GM12878 (cell line): ENCODE measurements around the gene FAM47E. TPM values are rescaled to one million over a fixed set of nuclear protein-coding genes. Genes with fewer than 3 reads are reported as not detected.

ENCODE experiments used
- ATAC-seq: fragments of 200-7000 bp; cut with Tn5 transposase; 3 replicates; pipeline ENCODE4 v1.9.1; 2020; ENCODE audit warnings: mild to moderate bottlenecking, moderate library complexity
- BruUV-seq: library from RNA; stranded (reverse); fragments of 400-500 nt; replicated peaks from 2 replicates; lab custom pipeline; 2021; lab: Mats Ljungman, UMichigan
- CTCF ChIA-PET: fragments of 300-600 bp; sonication (Branson Sonifier 250); formaldehyde crosslinking; extraction: SDS; loops from one replicate; lab custom pipeline; 2021; ENCODE audit warnings: inconsistent platforms; lab: Yijun Ruan, JAX
- POLR2A ChIA-PET: fragments of 350-600 bp; formaldehyde crosslinking; extraction: SDS; loops from one replicate; lab custom pipeline; 2021; ENCODE audit warnings: inconsistent platforms; lab: Charles Lee
- RAD21 ChIA-PET: fragments of 300-600 bp; sonication (Branson Sonifier 250); formaldehyde crosslinking; loops from one replicate; lab custom pipeline; 2023; ENCODE audit warnings: antibody characterized with exemption; ENCODE audit not compliant: unreplicated experiment; lab: Charles Lee
- SMC1A ChIA-PET: fragments of 300-600 bp; sonication (Branson Sonifier 250); formaldehyde crosslinking; loops from one replicate; lab custom pipeline; 2023; ENCODE audit not compliant: unreplicated experiment, uncharacterized antibody; lab: Charles Lee
- DNase-seq: peaks from one replicate; pipeline ENCODE4 v3.0.0-alpha.2; 2011; ENCODE audit warnings: low read depth, low spot score
- FAIRE-seq: peaks from 3 replicates; lab custom pipeline; 2011; peaks lifted over from hg19 to GRCh38; lab: Jason Lieb, UNC
- H2AFZ ChIP-seq: 2 replicates; pipeline ENCODE4 v1.6.0; 2011; ENCODE audit warnings: low read depth, low read length, control low read depth; ENCODE audit not compliant: control insufficient read depth
- H3K27ac ChIP-seq: 2 replicates; pipeline ENCODE4 v1.5.1; 2011; ENCODE audit warnings: control low read depth; ENCODE audit not compliant: control insufficient read depth, insufficient read depth
- H3K27me3 ChIP-seq, 2 experiments: replicated peaks in 1 of 2; 2 replicates each; pipeline versions ENCODE4 v1.6.0 to v1.6.1; 2011; ENCODE audit warnings: low read length in 1 of 2; ENCODE audit not compliant: control insufficient read depth in 2 of 2, insufficient read depth in 2 of 2
- H3K36me3 ChIP-seq, 2 experiments: 2 replicates each; pipeline ENCODE4 v1.5.1; 2011; ENCODE audit warnings: low read length in 1 of 2; ENCODE audit not compliant: control insufficient read depth in 2 of 2, insufficient read depth in 2 of 2
- H3K4me1 ChIP-seq: 2 replicates; pipeline ENCODE4 v1.6.1; 2011; ENCODE audit warnings: mild to moderate bottlenecking, low read length, moderate library complexity, mixed read lengths; ENCODE audit not compliant: control insufficient read depth, insufficient read depth
- H3K4me2 ChIP-seq: 2 replicates; pipeline ENCODE4 v1.6.0; 2011; ENCODE audit warnings: control low read depth; ENCODE audit not compliant: control insufficient read depth, insufficient read depth
- H3K4me3 ChIP-seq: fragments of 200-600 bp; sonication (generic); 2 replicates; pipeline ENCODE4 v1.5.1; 2016
- H3K79me2 ChIP-seq: 2 replicates; pipeline ENCODE4 v1.6.0; 2011; ENCODE audit warnings: low read length; ENCODE audit not compliant: control insufficient read depth, insufficient read depth
- H3K9ac ChIP-seq: 2 replicates; pipeline ENCODE4 v1.8.0; 2011; ENCODE audit warnings: low read length, control low read depth, mixed read lengths; ENCODE audit not compliant: control insufficient read depth, insufficient read depth
- H3K9me3 ChIP-seq: replicated peaks from 3 replicates; pipeline ENCODE4 v1.5.1; 2011; ENCODE audit warnings: mild to moderate bottlenecking, low read length; ENCODE audit not compliant: control insufficient read depth, insufficient read depth
- H4K20me1 ChIP-seq: 2 replicates; pipeline ENCODE4 v1.6.0; 2011; ENCODE audit not compliant: control insufficient read depth, insufficient read depth
- BCL3 ChIP-seq: IDR thresholded peaks from 2 replicates; pipeline ENCODE4 v1.6.1; 2011; ENCODE audit warnings: borderline replicate concordance, low read depth, mild to moderate bottlenecking, moderate library complexity, low read length; ENCODE audit not compliant: insufficient read depth, poor library complexity, severe bottlenecking
- CUX1 ChIP-seq: IDR thresholded peaks from 2 replicates; pipeline ENCODE4 v1.6.1; 2012; ENCODE audit warnings: improper control_type of control experiment, low read depth, low read length; ENCODE audit not compliant: insufficient replicate concordance
- EZH2 ChIP-seq: IDR thresholded peaks from 2 replicates; pipeline ENCODE4 v1.6.1; 2012; ENCODE audit warnings: low read depth, mild to moderate bottlenecking, control low read depth, inconsistent platforms, low read length, borderline replicate concordance; ENCODE audit not compliant: control insufficient read depth
- IRF4 ChIP-seq: IDR thresholded peaks from 2 replicates; pipeline ENCODE4 v1.6.1; 2011; ENCODE audit warnings: low read depth, low read length
- MEF2B ChIP-seq: fragments of 450-650 bp; IDR thresholded peaks from 2 replicates; pipeline ENCODE4 v1.6.1; 2018; ENCODE audit warnings: mild to moderate bottlenecking, moderate library complexity; ENCODE audit not compliant: partially characterized antibody, poor library complexity, severe bottlenecking
- MTA3 ChIP-seq: IDR thresholded peaks from 2 replicates; pipeline ENCODE4 v1.6.1; 2012; ENCODE audit warnings: low read length, inconsistent platforms, borderline replicate concordance
- NRF1 ChIP-seq: conservative IDR thresholded peaks from 2 replicates; pipeline ENCODE4 v1.6.1; 2011; ENCODE audit warnings: mild to moderate bottlenecking, low read depth, low read length, improper control_type of control experiment
- PML ChIP-seq: IDR thresholded peaks from 2 replicates; pipeline ENCODE4 v1.6.1; 2012; ENCODE audit warnings: low read length, inconsistent platforms
- RCOR1 ChIP-seq: conservative IDR thresholded peaks from 2 replicates; pipeline ENCODE4 v1.6.1; 2012; ENCODE audit warnings: low read depth, low read length, improper control_type of control experiment
- RELA ChIP-seq: fragments of 450-650 bp; IDR thresholded peaks from 2 replicates; pipeline ENCODE4 v1.8.0; 2014; ENCODE audit warnings: borderline replicate concordance; ENCODE audit not compliant: partially characterized antibody
- RUNX3 ChIP-seq: IDR thresholded peaks from 2 replicates; pipeline ENCODE4 v1.6.1; 2012; ENCODE audit warnings: low read length, inconsistent platforms
- SIN3A ChIP-seq: IDR thresholded peaks from 2 replicates; pipeline ENCODE4 v1.6.1; 2012; ENCODE audit warnings: low read depth, low read length, improper control_type of control experiment
- SMC3 ChIP-seq: IDR thresholded peaks from 2 replicates; pipeline ENCODE4 v1.6.1; 2011; ENCODE audit warnings: low read length, improper control_type of control experiment, borderline replicate concordance
- SP1 ChIP-seq: IDR thresholded peaks from one replicate; pipeline ENCODE4 v1.6.1; 2011; ENCODE audit warnings: low read depth, low read length
- SUZ12 ChIP-seq: fragments of 200-600 bp; sonication (generic); IDR thresholded peaks from one replicate; pipeline ENCODE4 v1.6.1; 2018; ENCODE audit warnings: antibody characterized with exemption, mild to moderate bottlenecking; ENCODE audit not compliant: unreplicated experiment
- TAF1 ChIP-seq: IDR thresholded peaks from 2 replicates; pipeline ENCODE4 v1.6.1; 2011; ENCODE audit warnings: mild to moderate bottlenecking, low read depth, low read length, borderline replicate concordance
- TBL1XR1 ChIP-seq: IDR thresholded peaks from 2 replicates; pipeline ENCODE4 v1.6.1; 2012; ENCODE audit warnings: low read depth, low read length, improper control_type of control experiment
- WGBS: methylation state at CpG from one replicate; pipeline ENCODE4 v1.1.6; 2016; ENCODE audit warnings: low lambda C conversion rate; ENCODE audit not compliant: insufficient replicate concordance, insufficient coverage; ENCODE audit errors: missing lambda C conversion rate; 5-methylcytosine and 5-hydroxymethylcytosine counted together
- in situ Hi-C: fragments of 300-500 bp; cut with MboI; formaldehyde crosslinking; loops from 9 replicates; pipeline ENCODE4 v1.14.3; 2018; ENCODE audit warnings: mixed read lengths
- intact Hi-C: fragments of 100-400 bp; cut with micrococcal nuclease; formaldehyde crosslinking; loops from one replicate; pipeline ENCODE4 v1.14.2; 2022; ENCODE audit not compliant: unreplicated experiment
- polyA plus RNA-seq, 11 experiments: library from polyadenylated mRNA; depleted of rRNA in 4 of 11; unstranded in 6 of 11; stranded (reverse) in 5 of 11; fragments of >200 nt; fragmentation: Nextera tagmentation in 4 of 11; fragmentation: Illumina TruSeq in 1 of 11; extraction: Ambion mirVana in 4 of 11; extraction: Trizol in 1 of 11; gene quantifications; 1 replicate in 1 of 11; 2 replicates in 10 of 11; pipeline versions ENCODE4 v1.2.1 to v1.2.3, GENCODE V29; 2011 to 2016; ENCODE audit warnings: inconsistent platforms in 2 of 11, missing spikeins in 2 of 11, low read depth in 1 of 11
- total RNA-seq, 4 experiments: library from RNA; depleted of rRNA in 3 of 4; stranded (reverse); fragments of >200 nt in 3 of 4; fragmentation: Illumina TruSeq in 1 of 4; extraction: Trizol in 1 of 4; gene quantifications; 2 replicates each; pipeline versions ENCODE4 v1.2.1 to v1.2.3, GENCODE V29; 2013 to 2021

The FAM47E gene
- total and polyA plus RNA-seq, 10 of the 15 experiments (the other 5 are each of a cell fraction or from before 2014, with no cell fraction given), result 0.03 TPM; not detected in 9

- no peak for TF ChIP-seq CUX1
- no peak for TF ChIP-seq SUZ12
- no peak for TF ChIP-seq SMC3
Measured at GRCh38 chr4:76272999-76273398, 21.5 kb downstream of the FAM47E start (continued).

- no peaks in the 10 kb centered on the region for H3K79me2 ChIP-seq
- no peaks in the 10 kb centered on the region for H3K36me3 ChIP-seq
- no peak overlapping the region for H3K27ac ChIP-seq
- ChIA-PET RAD21 (no interaction called here), CTCF (no interaction called here), POLR2A (no interaction called here), SMC1A (no interaction called here)
- no peaks in the 10 kb centered on the region for H4K20me1 ChIP-seq
- DNase-seq (no peak), ATAC-seq (no peak), FAIRE-seq (no peak)
- H3K27me3 ChIP-seq, result peaks cover 0 to 10% of the 10 kb centered on the region in 2 experiments; a peak in 3 of 4 replicates
- in situ Hi-C loops, result no loop called here
- no TSS peak for BruUV-seq
- H3K4me3 ChIP-seq, result no peak overlapping the region
- intact Hi-C loops, result no loop called here
- H3K4me2 ChIP-seq, result no peak overlapping the region
- H2AFZ ChIP-seq, result no peak overlapping the region
- 7% methylated on average over 3 of the region's 3 CpGs for WGBS
- no peaks in the 10 kb centered on the region for H3K9me3 ChIP-seq
- no peaks in the 10 kb centered on the region for H3K4me1 ChIP-seq
- H3K9ac ChIP-seq, result no peak overlapping the region
- TF ChIP-seq TAF1, result no peak
- TF ChIP-seq SIN3A, result no peak
- no peak for TF ChIP-seq PML
- TF ChIP-seq RCOR1, result no peak
- no peak for TF ChIP-seq SUZ12
- TF ChIP-seq BCL3, result no peak
- no peak for TF ChIP-seq SP1
- TF ChIP-seq EZH2, result no peak
- TF ChIP-seq MEF2B, result no peak
- no peak for TF ChIP-seq MTA3
- TF ChIP-seq RELA, result no peak
- TF ChIP-seq NRF1, result no peak
- no peak for TF ChIP-seq RUNX3
- no peak for TF ChIP-seq TBL1XR1
- TF ChIP-seq IRF4, result no peak
Measured at GRCh38 chr4:76275486-76276124, 24.1 kb downstream of the FAM47E start.
